Psoas muscle (tissue), 8 donors: ENCODE measurements around the gene MELTF. TPM values are rescaled to one million over a fixed set of nuclear protein-coding genes. Genes with fewer than 3 reads are reported as not detected.

Source experiments
- ATAC-seq, 4 donors: fragments of 200-7000 bp; cut with Tn5 transposase; one replicate each; pipeline ENCODE4 v1.9.1; 2020; ENCODE audit warnings: moderate library complexity in 3 of 4, mild to moderate bottlenecking in 2 of 4
- DNase-seq, 2 donors: peaks; one replicate each; pipeline ENCODE4 v3.0.0-alpha.2; 2020
- H3K27ac ChIP-seq: fragments of 200-600 bp; one replicate; pipeline ENCODE4 v1.8.0; 2022
- H3K27me3 ChIP-seq, 3 donors: fragments of 200-600 bp in 1 of 3; one replicate each; pipeline versions ENCODE4 v1.6.1 to v1.8.0; 2013 to 2022; ENCODE audit warnings: low read length in 2 of 3, mild to moderate bottlenecking in 2 of 3, moderate library complexity in 1 of 3; ENCODE audit not compliant: insufficient read depth in 3 of 3
- H3K36me3 ChIP-seq, 2 donors: fragments of 200-600 bp in 1 of 2; one replicate each; pipeline versions ENCODE4 v1.6.1 to v1.8.0; 2013 to 2022; ENCODE audit warnings: low read depth in 1 of 2, mild to moderate bottlenecking in 1 of 2, moderate library complexity in 1 of 2; ENCODE audit not compliant: insufficient read depth in 1 of 2
- H3K4me1 ChIP-seq: fragments of 200-600 bp; one replicate; pipeline ENCODE4 v1.8.0; 2022
- H3K4me3 ChIP-seq: fragments of 200-600 bp; one replicate; pipeline ENCODE4 v1.8.0; 2022; ENCODE audit warnings: mild to moderate bottlenecking
- H3K9me3 ChIP-seq: fragments of 200-600 bp; one replicate; pipeline ENCODE4 v1.8.0; 2022
- WGBS, 3 donors: extraction: QIAGEN DNeasy Blood & Tissue Kit; methylation state at CpG; one replicate each; pipeline versions ENCODE4 v1.1.6 to v1.1.7; 2013; 5-methylcytosine and 5-hydroxymethylcytosine counted together
- intact Hi-C, 2 donors: fragments of 100-400 bp; cut with DNase I; formaldehyde crosslinking; loops; one replicate each; pipeline versions ENCODE4 v1.11.0 to v1.14.2; 2022
- polyA plus RNA-seq, 3 donors: library from polyadenylated mRNA; stranded (reverse); fragments of 200-250 nt; gene quantifications; one replicate each; pipeline ENCODE4 v1.2.3, GENCODE V29; 2013
- total RNA-seq, 4 donors: library from RNA; stranded (reverse); fragmentation: NEBNext Ultra II Directional in 2 of 4; extraction: Animal tissue kit (Norgen Biotek cat#: 25700) in 2 of 4; gene quantifications; one replicate each; pipeline versions ENCODE4 v1.2.1 to v1.2.4, GENCODE V29; 2021 to 2023
- TF ChIP-seq, protein P1 (sequence below): fragments of 200-600 bp; IDR thresholded peaks from one replicate; pipeline ENCODE4 v1.8.0; 2022; ENCODE audit warnings: antibody characterized with exemption
- donor health status: healthy with polysubstance abuse.
- donor health status: DM: no; HTN: no; CAD: no; lungs with moderate emphysema.
- donor health status: Bipolar disorder and iron deficiency.
- donor health status: healthy.
- donor health status: DM: yes; HTN: yes; CAD: no.
- donor health status: DM: no; HTN: no; CAD: no.
- donor health status: DM: no; HTN: no; CAD: no.
- donor health status: DM: yes; HTN: yes; CAD: no.

The MELTF gene
- total and polyA plus RNA-seq, 7 donors = 0.23 to 0.97 (median 0.55) TPM

DNA sequence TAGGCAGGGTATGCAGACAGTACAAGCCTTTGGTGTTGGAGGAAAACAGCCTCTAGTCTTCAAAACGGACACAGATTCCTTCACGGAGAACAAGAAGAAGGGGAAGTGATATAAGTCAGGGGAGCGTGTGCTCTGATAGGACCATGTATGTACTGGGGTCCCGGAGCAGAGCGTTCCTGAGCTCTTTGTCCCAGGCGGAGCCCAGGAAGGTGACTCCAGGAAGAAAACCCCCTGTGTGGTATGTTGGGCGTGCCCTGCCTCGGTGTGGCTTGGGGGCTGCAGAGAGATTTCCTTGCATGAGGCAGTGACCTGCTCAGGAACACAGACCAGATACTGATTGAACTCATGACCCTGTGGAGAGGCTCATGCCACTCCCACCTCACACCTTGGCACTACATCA lies 21.7 kb downstream of the MELTF start:
- no peaks in the 10 kb centered on the region for H3K9me3 ChIP-seq
- no peak overlapping the region for H3K4me3 ChIP-seq
- DNase-seq (no peak), ATAC-seq (no peak)
- intact Hi-C loops = no loop called here
- TF ChIP-seq, protein P1, sequence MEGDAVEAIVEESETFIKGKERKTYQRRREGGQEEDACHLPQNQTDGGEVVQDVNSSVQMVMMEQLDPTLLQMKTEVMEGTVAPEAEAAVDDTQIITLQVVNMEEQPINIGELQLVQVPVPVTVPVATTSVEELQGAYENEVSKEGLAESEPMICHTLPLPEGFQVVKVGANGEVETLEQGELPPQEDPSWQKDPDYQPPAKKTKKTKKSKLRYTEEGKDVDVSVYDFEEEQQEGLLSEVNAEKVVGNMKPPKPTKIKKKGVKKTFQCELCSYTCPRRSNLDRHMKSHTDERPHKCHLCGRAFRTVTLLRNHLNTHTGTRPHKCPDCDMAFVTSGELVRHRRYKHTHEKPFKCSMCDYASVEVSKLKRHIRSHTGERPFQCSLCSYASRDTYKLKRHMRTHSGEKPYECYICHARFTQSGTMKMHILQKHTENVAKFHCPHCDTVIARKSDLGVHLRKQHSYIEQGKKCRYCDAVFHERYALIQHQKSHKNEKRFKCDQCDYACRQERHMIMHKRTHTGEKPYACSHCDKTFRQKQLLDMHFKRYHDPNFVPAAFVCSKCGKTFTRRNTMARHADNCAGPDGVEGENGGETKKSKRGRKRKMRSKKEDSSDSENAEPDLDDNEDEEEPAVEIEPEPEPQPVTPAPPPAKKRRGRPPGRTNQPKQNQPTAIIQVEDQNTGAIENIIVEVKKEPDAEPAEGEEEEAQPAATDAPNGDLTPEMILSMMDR = no peak
- H3K27ac ChIP-seq = no peak overlapping the region
- 73 to 83% (median 83%) methylated on average over 8 of the region's 8 CpGs for WGBS, 3 donors
- H3K27me3 ChIP-seq = no peaks in the 10 kb centered on the region
- no peaks in the 10 kb centered on the region for H3K4me1 ChIP-seq
- H3K36me3 ChIP-seq = no peaks in the 10 kb centered on the region

- TF ChIP-seq, protein P1 = no peak
- peak in 1 of 2 donors; percentile 35 for DNase-seq
- Histone ChIP-seq H3K27ac (no peak overlapping the region), H3K9me3 (no peaks in the 10 kb centered on the region), H3K27me3 (no peaks in the 10 kb centered on the region), H3K4me3 (no peak overlapping the region), H3K36me3 (no peaks in the 10 kb centered on the region), H3K4me1 (no peaks in the 10 kb centered on the region)
- ATAC-seq = no peak
- WGBS, 3 donors = 87 to 91% (median 89%) methylated on average over 12 of the region's 12 CpGs
- intact Hi-C loops = no loop called here
Observed at GRCh38 chr3:197007296-197007940, 22.2 kb downstream of the MELTF start.

GRCh38 chr3:197006860-197007259 lies 22.8 kb downstream of the MELTF start:
- Histone ChIP-seq H3K36me3 (no peaks in the 10 kb centered on the region), H3K27me3 (no peaks in the 10 kb centered on the region), H3K9me3 (no peaks in the 10 kb centered on the region), H3K4me1 (no peaks in the 10 kb centered on the region), H3K4me3 (no peak overlapping the region), H3K27ac (no peak overlapping the region)
- no peak for ATAC-seq
- 90 to 96% (median 94%) methylated on average over 5 of the region's 5 CpGs for WGBS, 3 donors
- TF ChIP-seq, protein P1 = no peak
- intact Hi-C loops = no loop called here
- DNase-seq = no peak

DNA sequence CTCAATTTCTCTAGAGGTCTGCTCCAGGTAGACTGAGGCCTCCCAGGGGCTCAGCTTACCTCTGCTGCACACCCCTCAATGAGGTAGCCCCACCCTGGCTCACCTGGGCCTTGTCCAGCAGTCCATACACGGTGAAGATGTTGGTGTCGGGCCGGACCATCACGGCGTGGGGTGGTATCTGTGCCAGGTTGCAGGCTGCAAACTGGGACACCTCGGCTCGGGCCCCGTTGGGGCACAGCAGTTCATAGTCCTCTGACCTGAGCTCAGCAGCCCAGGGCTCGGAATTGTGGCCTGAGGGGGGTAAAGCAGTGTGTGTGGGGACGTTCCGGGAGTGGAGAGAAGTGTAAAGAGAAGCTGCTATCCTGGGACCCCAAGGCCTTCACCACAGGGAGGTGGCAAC lies 23.2 kb downstream of the MELTF start:
- H3K4me1 ChIP-seq = no peaks in the 10 kb centered on the region
- no peaks in the 10 kb centered on the region for H3K36me3 ChIP-seq
- ATAC-seq (no peak), DNase-seq (peak in 1 of 2 donors; percentile 48)
- WGBS, 3 donors = 87 to 95% (median 89%) methylated on average over 11 of the region's 11 CpGs
- H3K27ac ChIP-seq = no peak overlapping the region
- TF ChIP-seq, protein P1 = no peak
- no peak overlapping the region for H3K4me3 ChIP-seq
- H3K9me3 ChIP-seq = no peaks in the 10 kb centered on the region
- intact Hi-C loops = no loop called here
- no peaks in the 10 kb centered on the region for H3K27me3 ChIP-seq
